NCI-H2107 treated with DMSO at 0.1 percent for 48 hours (cell line): Measurements from ENCODE around the gene ABHD2.
A peak's percentile ranks its signal among the peaks of the same experiment; 100 is the strongest.
"Not testable (repeated sequence)": the region's sequence is repeated elsewhere in the genome, so short reads cannot be mapped to it uniquely, and the experiment has no call there.

Experiments used
- DNase-seq: peaks from one replicate; lab custom pipeline; 2025; ENCODE audit not compliant: unreplicated experiment; lab: John Stamatoyannopoulos, UW

The ABHD2 gene

GRCh38 chr15:89087830-89088604, at the start of gene ABHD2:
Gene ABHD2, plus strand, starts transcription at chr15:89088456. Its CDS starts 27,872 bp downstream, at chr15:89116328.
- DNase-seq: peak; percentile 94

GRCh38 chr15:89039142-89039541, 49.1 kb upstream of the ABHD2 start:
- DNase-seq: no peak

- DNase-seq: no peak
Measured at GRCh38 chr15:89041507-89041906, 46.7 kb upstream of the ABHD2 start.

- no peak for DNase-seq
Measured at GRCh38 chr15:89042387-89042786, 45.9 kb upstream of the ABHD2 start.

- DNase-seq: no peak
Measured at GRCh38 chr15:89043031-89044002, 44.9 kb upstream of the ABHD2 start.

GRCh38 chr15:89049016-89049666, 39.1 kb upstream of the ABHD2 start:
- DNase-seq: not testable (repeated sequence)

GRCh38 chr15:89051875-89052274, 36.4 kb upstream of the ABHD2 start:
- no peak for DNase-seq

- no peak for DNase-seq
Measured at GRCh38 chr15:89052474-89052873, 35.8 kb upstream of the ABHD2 start.

GRCh38 chr15:89054873-89055272, 33.4 kb upstream of the ABHD2 start:
- DNase-seq: no peak

GRCh38 chr15:89057506-89058133, 30.6 kb upstream of the ABHD2 start:
- no peak for DNase-seq

- no peak for DNase-seq
Measured at GRCh38 chr15:89058376-89058775, 29.9 kb upstream of the ABHD2 start.

- no peak for DNase-seq
Measured at GRCh38 chr15:89058876-89059405, 29.3 kb upstream of the ABHD2 start.

- no peak for DNase-seq
Measured at GRCh38 chr15:89066280-89066679, 22.0 kb upstream of the ABHD2 start.

- DNase-seq: no peak
Measured at GRCh38 chr15:89067751-89068150, 20.5 kb upstream of the ABHD2 start.

GRCh38 chr15:89068325-89068784, 19.9 kb upstream of the ABHD2 start:
- DNase-seq: no peak

GRCh38 chr15:89070197-89071124, 17.8 kb upstream of the ABHD2 start:
- no peak for DNase-seq

- DNase-seq: no peak
Measured at GRCh38 chr15:89071471-89071870, 16.8 kb upstream of the ABHD2 start.

GRCh38 chr15:89072277-89072869, 15.9 kb upstream of the ABHD2 start:
- DNase-seq: no peak

- no peak for DNase-seq
Measured at GRCh38 chr15:89074402-89075012, 13.7 kb upstream of the ABHD2 start.
